ENCODE data around the gene KLF1.

Gene KLF1

GRCh38 chr19:12907166-12907565 lies 20.2 kb upstream of the KLF1 start (continued):
- TF ChIP-seq TSHZ2 (CRISPR knock-in tag; IDR thresholded peaks at IDR 0.05): no peak
- TF ChIP-seq TOX (CRISPR knock-in tag; IDR thresholded peaks at IDR 0.05; ENCODE audit: borderline replicate concordance): no peak
- TF ChIP-seq ZFP3 (CRISPR knock-in tag; IDR thresholded peaks at IDR 0.05): no peak

GRCh38 chr19:12899891-12900518 lies 13.0 kb upstream of the KLF1 start:
- no peak for ATAC-seq

GRCh38 chr19:12896460-12896859 lies 9.5 kb upstream of the KLF1 start:
- TF ChIP-seq ZC3H10 (CRISPR knock-in tag; IDR thresholded peaks at IDR 0.05) (no peak), CSDC2 (CRISPR knock-in tag; IDR thresholded peaks at IDR 0.05) (no peak), PPARA (CRISPR knock-in tag; IDR thresholded peaks at IDR 0.05; ENCODE audit: borderline replicate concordance) (no peak), ISL1 (CRISPR knock-in tag; IDR thresholded peaks at IDR 0.05) (no peak), ZNF8 (CRISPR knock-in tag; IDR thresholded peaks at IDR 0.05) (no peak), POU6F1 (CRISPR knock-in tag; IDR thresholded peaks at IDR 0.05; ENCODE audit: borderline replicate concordance, low read depth) (no peak), PATZ1 (CRISPR knock-in tag; IDR thresholded peaks at IDR 0.05; ENCODE audit: borderline replicate concordance) (no peak), TCF4 (CRISPR knock-in tag; IDR thresholded peaks at IDR 0.05; ENCODE audit: borderline replicate concordance) (no peak), ZFP3 (CRISPR knock-in tag; IDR thresholded peaks at IDR 0.05) (no peak), BACH2 (CRISPR knock-in tag; IDR thresholded peaks at IDR 0.05; ENCODE audit: borderline replicate concordance) (no peak), RARB (CRISPR knock-in tag; IDR thresholded peaks at IDR 0.05) (no peak), ZNF565 (CRISPR knock-in tag; conservative IDR thresholded peaks at IDR 0.05; ENCODE audit: low read depth) (no peak), ESRRG (CRISPR knock-in tag; IDR thresholded peaks at IDR 0.05) (no peak), ZFP30 (CRISPR knock-in tag; IDR thresholded peaks at IDR 0.05) (no peak), GLIS3 (CRISPR knock-in tag; IDR thresholded peaks at IDR 0.05) (no peak)
- no peak for ATAC-seq

More at GRCh38 chr19:12899891-12900518, 13.0 kb upstream of the KLF1 start:
- no peak for TF ChIP-seq ZNF8 (CRISPR knock-in tag; IDR thresholded peaks at IDR 0.05)
- no peak for TF ChIP-seq BACH2 (CRISPR knock-in tag; IDR thresholded peaks at IDR 0.05; ENCODE audit: borderline replicate concordance)
- no peak for TF ChIP-seq ZFP3 (CRISPR knock-in tag; IDR thresholded peaks at IDR 0.05)
- no peak for TF ChIP-seq RARB (CRISPR knock-in tag; IDR thresholded peaks at IDR 0.05)
- TF ChIP-seq ISL1 (CRISPR knock-in tag; IDR thresholded peaks at IDR 0.05): no peak
- no peak for TF ChIP-seq ZNF565 (CRISPR knock-in tag; conservative IDR thresholded peaks at IDR 0.05; ENCODE audit: low read depth)

GRCh38 chr19:12893582-12893981 lies 6.6 kb upstream of the KLF1 start:
- ATAC-seq: no peak
- TF ChIP-seq CSRNP3 (CRISPR knock-in tag; IDR thresholded peaks at IDR 0.05) (no peak), ZFP3 (CRISPR knock-in tag; IDR thresholded peaks at IDR 0.05) (no peak), ZC3H10 (CRISPR knock-in tag; IDR thresholded peaks at IDR 0.05) (no peak), TCF4 (CRISPR knock-in tag; IDR thresholded peaks at IDR 0.05; ENCODE audit: borderline replicate concordance) (no peak), ZNF70 (CRISPR knock-in tag; IDR thresholded peaks at IDR 0.05) (no peak), PATZ1 (CRISPR knock-in tag; IDR thresholded peaks at IDR 0.05; ENCODE audit: borderline replicate concordance) (no peak), RARB (CRISPR knock-in tag; IDR thresholded peaks at IDR 0.05) (no peak), PPARA (CRISPR knock-in tag; IDR thresholded peaks at IDR 0.05; ENCODE audit: borderline replicate concordance) (no peak), POU6F1 (CRISPR knock-in tag; IDR thresholded peaks at IDR 0.05; ENCODE audit: borderline replicate concordance, low read depth) (no peak), ZNF565 (CRISPR knock-in tag; conservative IDR thresholded peaks at IDR 0.05; ENCODE audit: low read depth) (no peak), OSR1 (CRISPR knock-in tag; IDR thresholded peaks at IDR 0.05) (no peak), ZNF8 (CRISPR knock-in tag; IDR thresholded peaks at IDR 0.05) (no peak), SNAI2 (CRISPR knock-in tag; IDR thresholded peaks at IDR 0.05) (no peak), ISL1 (CRISPR knock-in tag; IDR thresholded peaks at IDR 0.05) (no peak), TOX (CRISPR knock-in tag; IDR thresholded peaks at IDR 0.05; ENCODE audit: borderline replicate concordance) (no peak), CREB5 (CRISPR knock-in tag; IDR thresholded peaks at IDR 0.05; ENCODE audit: low read depth) (no peak)
